Erythroblast (primary cell): ENCODE measurements around the gene TMEM266.

ENCODE experiments used
- GATA1 ChIP-seq: IDR thresholded peaks from 2 replicates; pipeline ENCODE4 v1.6.1; 2011; ENCODE audit warnings: low read depth, mild to moderate bottlenecking, control low read depth, low read length, moderate library complexity
- POLR2A ChIP-seq: IDR thresholded peaks from 2 replicates; pipeline ENCODE4 v1.6.1; 2011; ENCODE audit warnings: mild to moderate bottlenecking, low read length

DNA sequence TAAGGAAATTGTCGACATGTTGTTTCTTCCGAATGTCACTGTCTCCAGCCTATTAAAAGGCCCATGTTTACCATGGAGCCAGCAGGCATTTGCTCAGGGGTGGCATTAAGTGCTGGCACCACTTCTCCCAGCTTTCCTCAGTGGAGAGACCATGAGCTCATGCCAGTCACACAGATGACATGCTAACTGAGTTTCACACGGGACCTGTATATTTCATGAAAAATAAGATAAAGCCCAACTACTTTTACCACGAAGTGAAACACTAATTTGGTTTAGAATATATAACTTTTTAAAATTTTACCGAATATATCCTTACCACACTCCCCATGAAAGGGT lies 158.1 kb downstream of the TMEM266 start:
- TF ChIP-seq POLR2A: no peak
- TF ChIP-seq GATA1: no peak
